HPDE6-E6E7 (cell line): ENCODE measurements around the gene EEF1G.
"Not testable (repeated sequence)": the region's sequence is repeated elsewhere in the genome, so short reads cannot be mapped to it uniquely, and the experiment has no call there.

Experiments
- DNase-seq: peaks from one replicate; pipeline ENCODE4 v3.0.0; 2011; ENCODE audit warnings: missing footprints; ENCODE audit errors: extremely low spot score

EEF1G gene

GRCh38 chr11:62603776-62604299 is 30.1 kb upstream of the EEF1G start:
- DNase-seq = no peak

DNA sequence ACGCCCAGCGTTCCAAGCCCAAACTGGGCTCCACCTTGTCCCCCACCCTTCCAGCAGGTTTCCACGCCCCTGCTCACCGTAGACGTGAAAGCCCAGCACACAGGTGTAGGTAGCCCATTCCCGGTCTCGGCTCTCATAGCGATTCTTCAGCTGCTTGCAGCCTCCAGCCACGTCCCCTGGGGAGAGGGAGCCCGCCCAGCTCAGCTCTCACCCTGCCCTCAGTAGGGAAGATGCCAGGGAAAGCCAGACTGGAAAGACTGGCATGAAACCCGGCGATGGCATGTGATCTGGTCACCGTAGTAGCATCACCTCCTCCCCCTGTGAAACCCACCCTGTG is 29.3 kb upstream of the EEF1G start:
- no peak for DNase-seq

GRCh38 chr11:62602141-62603071 is 28.7 kb upstream of the EEF1G start:
- peak; percentile 86 for DNase-seq

DNA sequence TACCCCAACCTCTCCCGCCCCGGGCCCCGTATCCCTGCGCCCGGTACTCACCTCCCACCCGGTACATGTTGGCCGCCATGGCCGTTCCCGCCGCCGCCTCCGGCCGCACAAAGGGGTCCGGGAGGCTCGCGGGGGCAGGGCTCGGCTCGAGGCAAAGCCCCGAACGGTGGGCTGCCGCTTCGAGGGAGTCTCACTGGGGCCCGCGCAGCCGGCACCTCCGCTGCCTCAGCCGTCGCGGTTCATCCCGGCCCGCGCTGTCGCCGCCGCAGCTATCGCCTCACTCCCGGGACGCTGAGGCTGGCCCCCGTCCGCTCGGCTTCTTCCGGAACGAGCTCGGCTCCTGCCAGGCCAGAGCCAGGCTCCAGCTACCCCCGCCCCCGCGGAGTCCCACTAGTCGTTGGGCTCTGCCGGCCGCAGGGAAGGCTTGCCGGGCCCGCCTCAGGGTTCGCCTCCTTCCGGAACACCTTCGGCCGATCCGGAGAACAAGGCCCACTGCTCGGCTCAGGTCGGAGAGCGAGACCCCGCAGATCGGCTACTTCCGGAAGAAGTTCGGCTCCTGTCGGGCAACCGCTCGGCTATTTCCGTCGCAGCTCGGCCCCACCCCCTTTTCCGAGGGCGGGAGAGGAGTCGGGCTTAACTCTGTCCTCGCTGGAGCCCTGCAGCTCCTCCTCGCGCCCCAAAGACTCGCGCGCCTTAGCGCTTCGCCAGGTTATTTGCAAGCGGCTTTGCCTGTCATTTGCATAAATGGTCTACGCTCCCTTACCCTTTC is 27.9 kb upstream of the EEF1G start, which contains the start of gene MTA2:
Gene MTA2 (minus strand): TSS at position 494 of the 769 bp plus-strand sequence. CDS start 415 bp downstream, at position 79.
- DNase-seq = peak; percentile 83

GRCh38 chr11:62601122-62601371 is 27.4 kb upstream of the EEF1G start:
- DNase-seq = no peak

GRCh38 chr11:62600367-62601121 is 26.9 kb upstream of the EEF1G start:
- DNase-seq = no peak

GRCh38 chr11:62599901-62600300 is 26.2 kb upstream of the EEF1G start:
- peak; percentile 79 for DNase-seq

- peak; percentile 88 for DNase-seq
Measured at GRCh38 chr11:62599069-62599696, 25.5 kb upstream of the EEF1G start.

- no peak for DNase-seq
Measured at GRCh38 chr11:62595124-62595523, 21.4 kb upstream of the EEF1G start.

GRCh38 chr11:62593434-62594044 is 19.8 kb upstream of the EEF1G start:
- no peak for DNase-seq

DNA sequence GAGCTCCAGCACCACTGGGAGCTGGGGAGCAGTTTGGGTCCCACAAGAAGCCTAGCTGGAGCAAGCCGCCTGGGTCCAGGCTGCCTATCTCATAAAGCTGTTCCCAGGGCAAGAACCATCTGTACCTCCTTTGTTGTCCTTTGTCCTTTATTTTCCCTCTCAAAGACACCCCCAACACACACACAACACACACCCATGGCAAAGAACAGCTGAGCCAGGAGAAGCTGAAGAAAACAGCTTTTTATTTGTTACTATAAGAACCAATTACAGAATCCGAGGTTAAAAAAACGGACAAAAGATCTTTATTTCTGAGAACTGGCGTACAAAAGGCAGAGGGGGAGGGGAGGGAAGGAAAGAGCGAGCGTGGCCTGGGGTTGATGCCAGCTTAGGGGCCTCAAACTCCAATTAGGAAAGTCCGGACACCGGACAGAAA is 19.3 kb upstream of the EEF1G start:
- no peak for DNase-seq

- no peak for DNase-seq
Measured at GRCh38 chr11:62592146-62592815, 18.6 kb upstream of the EEF1G start.

DNA sequence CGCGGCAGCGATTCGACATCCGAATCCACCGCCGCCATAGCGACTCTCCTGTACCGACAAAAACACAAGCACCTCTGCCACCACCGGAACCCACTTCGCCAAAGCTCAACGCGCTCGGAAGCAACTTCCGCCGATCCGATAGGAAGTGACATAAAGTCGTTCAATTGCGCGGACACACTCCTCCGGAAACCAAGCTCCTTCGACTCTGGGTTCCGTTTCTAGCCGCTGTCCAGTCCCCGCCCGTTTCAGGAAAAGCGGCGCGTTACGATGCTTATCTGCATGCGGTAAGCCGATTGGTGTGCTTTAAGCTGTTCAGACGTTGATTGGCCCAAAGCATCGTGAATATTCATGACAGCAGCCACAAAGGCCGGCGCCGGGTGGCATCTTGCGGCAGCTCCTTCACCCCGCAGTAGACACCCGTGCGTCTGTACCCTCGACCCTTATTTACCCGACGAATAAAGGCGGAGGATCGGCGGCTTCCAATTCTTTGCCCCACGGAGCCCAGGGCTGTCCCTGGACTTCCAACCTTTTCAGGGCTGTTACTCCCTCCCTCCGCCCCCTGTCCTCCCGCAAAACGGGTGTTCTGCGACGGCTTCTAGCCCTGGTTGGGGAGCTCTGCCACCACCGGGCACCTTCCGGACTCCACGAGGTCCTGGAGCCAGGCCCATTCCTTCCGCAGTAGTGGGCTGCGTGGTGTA is 17.9 kb upstream of the EEF1G start, which contains the start of gene TUT1:
Gene TUT1 (minus strand): TSS at position 76 of the 698 bp plus-strand sequence. CDS start 38 bp downstream, at position 38.
- DNase-seq = peak; percentile 98

DNA sequence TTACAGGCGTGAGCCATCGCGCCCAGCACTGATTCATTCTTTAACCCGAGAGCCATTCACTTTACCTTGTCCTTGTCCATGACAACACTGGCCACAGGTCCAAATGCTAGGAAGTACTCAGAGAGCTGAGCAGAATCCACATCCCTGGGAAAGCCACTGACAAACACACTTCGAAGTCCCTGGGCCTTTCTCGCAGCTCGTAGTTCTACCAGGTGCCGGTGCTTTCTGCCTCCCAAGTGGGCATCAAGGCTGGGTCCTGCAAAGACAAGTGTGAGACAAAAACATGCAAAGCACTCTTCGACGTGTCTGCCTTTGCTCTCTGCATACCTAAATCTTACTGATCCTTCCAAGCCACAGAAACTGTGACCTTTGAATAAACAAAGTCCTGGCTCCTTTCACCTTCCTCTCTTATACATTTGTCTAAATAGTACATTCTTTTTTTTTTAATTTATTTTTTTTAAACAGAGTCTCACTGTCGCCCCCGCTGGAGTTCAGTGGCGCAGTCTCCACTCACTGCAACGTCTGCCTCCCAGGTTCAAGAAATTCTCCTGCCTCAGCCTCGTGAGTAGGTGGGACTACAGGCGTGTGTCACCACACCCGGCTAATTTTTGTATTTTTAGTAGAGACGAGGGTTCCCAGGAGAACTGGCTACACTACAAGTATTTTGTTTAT is 15.4 kb upstream of the EEF1G start:
- no peak for DNase-seq

DNA sequence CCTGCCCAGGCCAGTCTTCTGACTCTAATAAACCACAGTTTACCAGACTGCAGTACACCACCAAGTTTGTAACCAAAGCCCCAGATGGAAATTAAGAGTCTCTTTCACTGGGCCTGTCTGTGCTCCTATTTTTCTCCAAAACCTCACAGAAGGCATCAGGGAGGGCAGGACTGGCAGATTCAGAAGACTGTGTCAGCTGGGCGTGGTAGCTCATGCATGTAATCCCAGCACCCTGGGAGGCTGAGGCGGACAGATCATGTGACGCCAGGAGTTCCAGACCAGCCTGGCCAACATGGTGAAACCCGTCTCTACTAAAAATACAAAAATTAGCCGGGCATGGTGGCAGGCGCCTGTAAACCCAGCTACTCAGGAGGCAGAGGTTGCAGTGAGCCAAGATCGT is 11.7 kb upstream of the EEF1G start:
- DNase-seq = not testable (repeated sequence)

DNA sequence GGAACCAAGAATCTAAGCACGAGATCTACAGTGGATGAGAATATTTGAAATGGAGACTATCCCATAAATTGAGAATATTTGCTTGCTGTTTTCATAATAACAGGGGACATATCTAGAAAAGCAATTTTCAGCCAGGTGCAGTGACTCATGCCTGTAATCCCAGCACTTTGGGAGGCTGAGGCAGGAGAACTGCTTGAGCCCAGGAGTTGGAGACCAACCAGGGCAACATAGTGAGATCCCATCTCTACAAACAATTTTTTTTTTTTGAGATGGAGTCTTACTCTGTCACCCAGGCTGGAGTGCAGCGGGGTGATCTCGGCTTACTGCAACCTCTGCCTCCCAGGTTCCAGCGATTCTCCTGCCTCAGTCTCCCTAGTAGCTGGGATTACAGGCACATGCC is 8.0 kb upstream of the EEF1G start:
- not testable (repeated sequence) for DNase-seq

GRCh38 chr11:62580959-62581715 is 7.4 kb upstream of the EEF1G start:
- no peak for DNase-seq

- DNase-seq = no peak
Measured at GRCh38 chr11:62579252-62579651, 5.6 kb upstream of the EEF1G start.
